Activated naive CD4-positive, alpha-beta T cell treated with anti-CD3 and anti-CD28 coated beads for 36 hours (primary cell): ENCODE data around the gene MSANTD2. TPM values are rescaled to one million over a fixed set of nuclear protein-coding genes. Genes with fewer than 3 reads are reported as not detected.
A peak's percentile ranks its signal among the peaks of the same experiment; 100 is the strongest.

Source experiments
- CTCF ChIA-PET: fragments of 350-600 bp; sonication (Branson Sonifier 250); formaldehyde crosslinking; loops from one replicate; lab custom pipeline; 2021; ENCODE audit warnings: antibody characterized with exemption; lab: Charles Lee
- DNase-seq: peaks from one replicate; pipeline ENCODE4 v3.0.0-alpha.2; 2020
- H3K27ac Mint-ChIP-seq: one replicate; pipeline ENCODE4 v1.8.0; 2021; ENCODE audit warnings: mild to moderate bottlenecking, mixed read lengths
- H3K27me3 Mint-ChIP-seq: one replicate; pipeline ENCODE4 v1.8.0; 2021; ENCODE audit warnings: low read depth, mixed read lengths
- H3K36me3 Mint-ChIP-seq: one replicate; pipeline ENCODE4 v1.8.0; 2021; ENCODE audit warnings: low read depth, mixed read lengths
- H3K4me1 Mint-ChIP-seq: one replicate; pipeline ENCODE4 v1.8.0; 2021; ENCODE audit warnings: low read depth, mixed read lengths
- H3K4me3 Mint-ChIP-seq: one replicate; pipeline ENCODE4 v1.8.0; 2021; ENCODE audit warnings: mild to moderate bottlenecking, moderate library complexity, mixed read lengths
- H3K9me3 Mint-ChIP-seq: one replicate; pipeline ENCODE4 v1.8.0; 2021; ENCODE audit warnings: mixed read lengths
- intact Hi-C: fragments of 100-400 bp; cut with micrococcal nuclease; formaldehyde crosslinking; loops from one replicate; pipeline ENCODE4 v1.15.1; 2023
- total RNA-seq, 2 experiments: library from RNA; stranded (reverse); gene quantifications; one replicate each; pipeline ENCODE4 v1.2.3, GENCODE V29; 2021

Gene MSANTD2
- total RNA-seq, 2 experiments from 2014 or later = 3.8 to 4.2 TPM

DNA sequence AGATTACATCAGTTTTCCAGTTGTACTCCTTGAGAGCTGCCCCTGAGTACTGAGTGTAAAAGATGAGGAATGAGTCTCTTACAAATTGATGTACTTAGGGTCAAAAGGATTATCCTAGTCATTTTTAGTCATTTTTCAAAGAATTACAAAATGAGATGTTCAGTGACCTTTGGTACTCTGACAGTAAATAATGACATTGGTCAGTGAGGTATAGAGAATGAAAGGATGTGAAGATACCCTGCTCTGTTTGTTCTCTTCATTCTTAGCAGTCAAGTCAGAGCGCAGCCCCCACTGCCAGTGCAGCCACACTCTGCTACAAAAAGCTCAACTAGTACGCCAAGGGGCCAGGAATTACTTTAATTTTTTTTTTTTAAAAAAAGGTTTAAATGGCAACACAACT is 34.0 kb downstream of the MSANTD2 start:
- intact Hi-C loops = no loop called here
- Mint-ChIP-seq H3K4me1 (peaks cover 7% of the 10 kb centered on the region), H3K9me3 (no peaks in the 10 kb centered on the region), H3K27ac (no peak overlapping the region), H3K27me3 (peaks cover 6% of the 10 kb centered on the region), H3K36me3 (peaks cover 3% of the 10 kb centered on the region), H3K4me3 (no peak overlapping the region)
- DNase-seq = no peak
- CTCF ChIA-PET = interaction anchor here (0.6 to 6.2 kb wide), 4 partner anchors 14 to 1059 kb away, joined by 3 to 83 read pairs (median 4); no protein-coding TSS in a partner anchor

DNA sequence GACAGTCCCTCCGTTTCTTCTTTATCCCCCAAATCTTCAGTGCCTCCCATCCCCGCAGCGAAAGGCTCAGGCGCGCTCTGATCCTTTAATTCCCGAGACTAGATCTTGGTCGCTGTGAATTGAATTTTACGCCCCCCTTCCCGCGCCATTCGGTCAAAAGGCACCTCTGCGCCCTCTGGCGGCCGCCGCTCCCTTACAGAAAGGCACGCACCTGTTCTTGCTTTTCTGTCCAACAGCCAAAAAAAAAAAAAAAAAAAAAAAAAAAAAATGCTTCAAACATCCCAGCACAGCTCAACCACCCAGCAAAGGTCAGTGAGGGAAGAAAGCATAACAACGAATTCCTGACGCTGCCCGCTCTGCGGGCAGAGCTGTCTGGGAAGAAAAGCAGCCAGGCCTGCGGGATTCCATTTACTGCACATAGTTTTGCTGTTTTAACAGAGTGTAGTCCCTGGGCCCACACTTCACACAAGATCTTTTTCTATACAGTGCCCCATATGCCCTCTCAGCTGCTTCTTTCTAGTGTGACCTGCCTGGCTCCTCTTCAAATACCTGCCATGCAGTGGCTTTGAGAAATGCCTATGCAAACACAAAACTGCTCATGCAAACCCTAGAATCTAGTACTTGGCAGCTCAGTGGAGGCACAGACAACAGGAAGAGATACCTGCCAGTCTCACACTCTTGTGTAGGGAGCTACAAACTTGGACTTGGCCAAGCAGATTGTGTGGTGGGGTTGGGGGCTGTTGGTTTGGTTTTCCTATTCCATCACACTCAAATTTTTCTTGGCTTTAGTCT is 36.9 kb downstream of the MSANTD2 start:
- Mint-ChIP-seq H3K27me3 (peaks cover 25% of the 10 kb centered on the region), H3K4me3 (peak overlapping the region; percentile 96), H3K27ac (no peak overlapping the region), H3K36me3 (peaks cover 2% of the 10 kb centered on the region), H3K9me3 (no peaks in the 10 kb centered on the region), H3K4me1 (peaks cover 28% of the 10 kb centered on the region)
- DNase-seq = peak; percentile 91
- CTCF ChIA-PET = interaction anchor here (0.5 to 6.2 kb wide), 25 partner anchors 8 to 167 kb away, joined by 3 to 83 read pairs (median 6); partner anchors contain the start of genes MSANTD2, SIAE and SPA17
- intact Hi-C loops = loop anchor here (1.0 kb wide), 7 partner anchors 17 to 119 kb away; partner anchors contain the start of genes SIAE and SPA17

DNA sequence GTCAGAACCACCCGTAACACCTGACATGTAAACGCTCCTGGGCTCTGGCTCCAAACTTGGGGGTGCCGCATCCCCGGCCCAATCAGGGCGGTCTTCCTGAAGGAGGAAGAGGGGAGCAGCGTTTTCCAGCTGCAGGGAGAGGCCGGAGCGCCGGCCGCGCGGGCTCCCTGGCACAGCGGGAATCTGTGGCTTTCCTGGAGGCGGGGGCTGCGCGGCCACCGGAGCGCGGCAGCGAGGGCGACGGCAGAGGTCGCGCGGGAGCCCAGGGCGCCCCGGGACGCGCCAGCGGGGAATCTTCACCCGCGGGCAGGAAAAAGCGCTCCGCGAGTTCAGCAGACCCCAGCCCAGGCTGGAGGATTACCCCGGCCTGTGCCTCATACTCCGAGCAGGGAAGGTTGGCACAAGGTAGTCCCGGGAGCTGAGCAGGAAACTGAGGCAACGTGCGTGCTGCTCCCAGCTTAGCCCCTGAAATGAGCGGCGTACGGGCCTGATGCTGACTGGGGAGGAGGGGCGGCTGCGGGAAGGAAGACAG is 37.5 kb downstream of the MSANTD2 start:
- intact Hi-C loops = loop anchor here (1.0 kb wide), 7 partner anchors 16 to 118 kb away; partner anchors contain the start of genes SIAE and SPA17
- peaks cover 31% of the 10 kb centered on the region for H3K27me3 Mint-ChIP-seq
- H3K4me3 Mint-ChIP-seq = peak overlapping the region; percentile 96
- no peaks in the 10 kb centered on the region for H3K9me3 Mint-ChIP-seq
- H3K4me1 Mint-ChIP-seq = peaks cover 30% of the 10 kb centered on the region
- H3K36me3 Mint-ChIP-seq = peaks cover 2% of the 10 kb centered on the region
- DNase-seq = peak; percentile 34
- CTCF ChIA-PET = interaction anchor here (0.7 to 6.2 kb wide), 20 partner anchors 9 to 168 kb away, joined by 3 to 83 read pairs (median 8); partner anchors contain the start of genes MSANTD2, SIAE and SPA17
- H3K27ac Mint-ChIP-seq = no peak overlapping the region

DNA sequence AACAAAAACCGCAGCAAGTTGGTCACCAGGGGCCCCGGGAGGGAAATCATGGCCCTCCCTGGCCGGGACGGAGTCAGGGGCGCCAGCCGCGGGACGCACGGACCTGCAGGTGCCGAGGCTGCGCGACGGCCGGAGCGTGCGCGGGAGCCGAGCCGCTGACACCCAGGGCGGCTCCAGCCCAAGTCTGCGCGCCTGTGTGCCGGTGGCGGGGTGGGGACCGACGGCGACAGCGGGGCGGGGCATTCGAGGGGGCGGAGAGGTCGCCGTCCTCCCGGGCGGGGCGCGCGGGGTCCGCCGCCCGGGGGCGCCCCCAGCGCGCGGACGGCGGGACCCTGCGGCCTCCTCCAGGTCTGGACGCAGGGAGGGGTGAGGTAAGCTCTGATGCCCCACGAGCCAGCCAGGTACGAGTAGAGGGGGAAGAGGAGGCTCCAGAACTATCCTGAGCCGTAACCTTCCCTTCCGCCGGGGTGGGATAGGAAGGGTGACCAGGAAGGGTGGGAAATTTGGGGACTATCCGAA is 38.0 kb downstream of the MSANTD2 start, which contains the start of gene ESAM:
Gene ESAM (minus strand): TSS at position 186 of the 519 bp plus-strand sequence. CDS start 136 bp downstream, at position 50.
- DNase-seq = peak; percentile 68
- H3K9me3 Mint-ChIP-seq = no peaks in the 10 kb centered on the region
- H3K27ac Mint-ChIP-seq = no peak within 1 kb of the TSS
- H3K4me3 Mint-ChIP-seq = peak within 1 kb of the TSS; percentile 96
- H3K27me3 Mint-ChIP-seq = peaks cover 35% of the 10 kb centered on the region
- CTCF ChIA-PET = interaction anchor here (0.5 to 6.2 kb wide), 19 partner anchors 10 to 118 kb away, joined by 3 to 83 read pairs (median 6); partner anchors contain the start of genes MSANTD2, SIAE and SPA17
- H3K36me3 Mint-ChIP-seq = peaks cover 2% of the 10 kb centered on the region
- intact Hi-C loops = no loop called here
- peaks cover 30% of the 10 kb centered on the region for H3K4me1 Mint-ChIP-seq

DNA sequence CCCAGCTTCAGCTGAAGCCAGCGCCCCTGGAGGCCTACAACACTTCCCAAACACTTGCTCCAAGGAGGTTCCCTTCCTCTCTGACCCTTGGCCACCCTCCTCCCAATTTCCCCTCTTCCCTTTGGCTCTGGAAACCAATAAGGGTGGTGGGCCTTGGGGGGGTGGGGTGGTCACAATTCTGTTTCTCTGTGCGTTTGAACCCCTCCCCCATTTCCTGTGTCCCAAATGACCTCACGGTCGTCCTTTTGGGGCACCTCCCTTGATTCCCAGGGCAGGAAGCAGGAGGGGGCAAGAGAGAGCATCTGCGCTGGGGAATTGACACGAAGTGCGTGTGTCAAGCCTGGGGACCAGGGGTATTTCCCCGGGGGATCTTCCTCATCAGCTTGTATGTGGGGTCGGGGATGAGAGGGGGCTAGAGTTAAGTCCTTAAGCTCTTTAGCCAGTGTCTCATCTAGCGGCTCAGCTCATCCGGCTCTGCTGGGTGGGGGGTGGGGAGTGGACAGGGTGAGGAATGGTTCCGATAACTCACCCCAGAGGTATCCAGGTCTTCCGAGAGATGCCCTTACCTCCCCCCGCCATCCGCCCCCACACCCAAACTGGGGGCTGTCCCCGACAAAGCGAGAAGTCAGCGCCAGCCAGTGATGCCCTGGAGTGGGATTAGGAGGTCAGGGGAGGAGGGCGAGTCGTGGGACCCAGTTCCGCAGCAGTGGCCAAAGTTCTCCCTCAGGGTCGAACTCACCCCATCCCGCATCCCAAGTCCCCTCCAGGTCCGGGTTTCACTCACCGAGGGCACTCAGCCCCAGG is 38.7 kb downstream of the MSANTD2 start:
- CTCF ChIA-PET = interaction anchor here (0.5 to 6.2 kb wide), 14 partner anchors 15 to 176 kb away, joined by 3 to 83 read pairs (median 4); partner anchors contain the start of gene MSANTD2
- Mint-ChIP-seq H3K9me3 (no peaks in the 10 kb centered on the region), H3K27me3 (peaks cover 37% of the 10 kb centered on the region), H3K36me3 (no peaks in the 10 kb centered on the region), H3K4me3 (peak overlapping the region; percentile 67), H3K4me1 (peaks cover 30% of the 10 kb centered on the region), H3K27ac (no peak overlapping the region)
- intact Hi-C loops = no loop called here
- DNase-seq = no peak

DNA sequence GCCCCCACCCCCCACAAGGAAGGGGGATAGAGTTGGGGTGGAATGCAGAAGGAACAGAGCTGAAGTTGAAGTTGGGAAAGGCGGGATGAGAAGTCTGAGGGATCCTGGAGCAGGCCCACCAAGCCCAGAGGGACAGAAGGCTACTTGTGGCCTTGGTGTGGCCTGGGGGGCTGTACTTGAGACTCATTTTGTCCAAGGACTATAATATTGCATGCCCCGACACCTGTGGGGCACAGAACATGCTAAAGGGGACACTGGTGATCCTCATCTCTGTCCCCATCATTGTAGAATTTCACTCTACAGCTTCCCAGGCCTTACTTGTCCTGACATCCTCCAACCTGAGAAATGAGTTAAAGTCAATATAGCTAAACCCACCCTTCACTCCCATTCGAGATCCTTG is 39.4 kb downstream of the MSANTD2 start:
- Mint-ChIP-seq H3K4me1 (peaks cover 30% of the 10 kb centered on the region), H3K4me3 (no peak overlapping the region), H3K27ac (no peak overlapping the region), H3K36me3 (no peaks in the 10 kb centered on the region), H3K9me3 (no peaks in the 10 kb centered on the region), H3K27me3 (peaks cover 44% of the 10 kb centered on the region)
- intact Hi-C loops = no loop called here
- CTCF ChIA-PET = interaction anchor here (0.7 to 4.8 kb wide), 7 partner anchors 15 to 106 kb away, joined by 3 to 26 read pairs (median 5); no protein-coding TSS in a partner anchor
- no peak for DNase-seq

DNA sequence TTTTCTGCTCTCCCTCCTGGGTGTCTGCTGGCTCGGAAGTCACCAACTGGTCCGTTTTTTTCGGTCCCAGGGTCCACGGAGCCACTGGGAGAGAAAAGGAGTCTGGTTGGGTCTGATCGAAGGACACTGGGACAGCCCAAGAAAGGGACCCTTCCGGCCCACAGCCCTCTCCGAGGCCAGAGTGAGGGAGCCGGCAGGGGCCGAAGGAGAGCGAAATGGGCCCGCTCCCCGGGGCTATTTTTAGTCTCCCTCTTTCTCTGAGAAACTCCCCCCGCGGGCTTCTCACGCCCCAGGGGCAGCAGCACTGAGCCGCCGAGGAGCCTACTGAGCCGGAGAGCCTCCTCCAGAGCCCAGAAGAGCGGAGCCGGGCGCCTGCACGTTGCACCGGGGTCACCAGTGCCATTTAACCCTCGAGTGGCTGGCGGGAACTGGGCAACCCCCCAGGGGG is 40.0 kb downstream of the MSANTD2 start:
- no peak overlapping the region for H3K27ac Mint-ChIP-seq
- CTCF ChIA-PET = interaction anchor here (1.0 to 2.2 kb wide), 3 partner anchors 14 to 73 kb away, joined by 3 to 13 read pairs (median 5); no protein-coding TSS in a partner anchor
- peaks cover 45% of the 10 kb centered on the region for H3K27me3 Mint-ChIP-seq
- peak overlapping the region; percentile 36 for H3K4me3 Mint-ChIP-seq
- peaks cover 30% of the 10 kb centered on the region for H3K4me1 Mint-ChIP-seq
- no peaks in the 10 kb centered on the region for H3K9me3 Mint-ChIP-seq
- no peaks in the 10 kb centered on the region for H3K36me3 Mint-ChIP-seq
- intact Hi-C loops = no loop called here
- DNase-seq = no peak

DNA sequence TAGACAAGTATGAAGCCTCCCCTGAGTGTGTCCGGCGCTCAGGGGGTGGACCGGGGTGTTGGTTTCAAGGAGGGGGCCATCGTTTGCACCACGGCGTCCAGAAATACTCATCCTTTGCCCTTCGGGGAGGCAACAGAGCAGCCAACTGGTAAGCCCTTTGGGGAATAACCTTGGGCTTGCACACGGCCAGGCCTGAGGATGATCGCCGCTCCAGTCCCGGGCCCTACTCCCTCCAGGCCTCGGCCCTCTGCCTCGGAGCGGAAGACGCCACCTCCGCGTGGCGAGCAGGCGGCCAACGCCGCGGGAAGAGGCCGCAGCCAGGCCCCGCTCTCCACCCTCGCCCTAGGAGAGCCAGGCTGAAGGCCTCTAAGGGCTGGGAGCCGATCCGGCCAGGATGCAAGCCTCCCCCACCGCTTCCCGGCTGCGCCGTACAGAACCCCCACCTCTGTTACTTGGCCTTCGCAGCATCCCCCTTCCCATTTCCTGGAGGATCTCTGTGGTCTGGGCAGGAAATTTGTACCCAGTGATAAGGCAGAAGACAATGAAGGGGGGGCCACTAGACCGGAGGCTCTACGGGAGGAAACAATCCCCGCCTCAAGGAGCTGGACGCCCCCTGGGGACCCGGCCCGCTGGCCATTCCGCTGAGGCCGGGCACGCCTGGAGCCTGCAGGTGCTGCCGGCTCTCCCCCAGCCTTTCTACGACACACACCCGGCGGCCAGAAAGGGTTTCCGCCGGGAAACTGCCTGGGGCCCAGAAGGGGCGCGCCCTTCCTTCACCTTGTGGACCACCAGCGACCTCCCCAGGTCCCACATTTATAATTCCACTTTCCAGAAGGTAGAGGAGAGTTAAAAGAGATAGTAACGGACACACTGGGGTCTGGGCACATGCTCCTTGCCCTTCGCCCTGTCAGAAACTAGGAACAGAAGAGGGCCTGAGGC is 40.7 kb downstream of the MSANTD2 start:
- peak overlapping the region; percentile 36 for H3K4me3 Mint-ChIP-seq
- no peak overlapping the region for H3K27ac Mint-ChIP-seq
- H3K36me3 Mint-ChIP-seq = no peaks in the 10 kb centered on the region
- peaks cover 30% of the 10 kb centered on the region for H3K4me1 Mint-ChIP-seq
- H3K27me3 Mint-ChIP-seq = peaks cover 45% of the 10 kb centered on the region
- no peak for DNase-seq
- CTCF ChIA-PET = interaction anchor here (1.0 to 2.2 kb wide), 9 partner anchors 9 to 116 kb away, joined by 3 to 14 read pairs (median 7); no protein-coding TSS in a partner anchor
- intact Hi-C loops = loop anchor here (10.0 kb wide), 1 partner anchor 645 kb away; the partner anchor contains the start of gene VWA5A
- H3K9me3 Mint-ChIP-seq = no peaks in the 10 kb centered on the region

DNA sequence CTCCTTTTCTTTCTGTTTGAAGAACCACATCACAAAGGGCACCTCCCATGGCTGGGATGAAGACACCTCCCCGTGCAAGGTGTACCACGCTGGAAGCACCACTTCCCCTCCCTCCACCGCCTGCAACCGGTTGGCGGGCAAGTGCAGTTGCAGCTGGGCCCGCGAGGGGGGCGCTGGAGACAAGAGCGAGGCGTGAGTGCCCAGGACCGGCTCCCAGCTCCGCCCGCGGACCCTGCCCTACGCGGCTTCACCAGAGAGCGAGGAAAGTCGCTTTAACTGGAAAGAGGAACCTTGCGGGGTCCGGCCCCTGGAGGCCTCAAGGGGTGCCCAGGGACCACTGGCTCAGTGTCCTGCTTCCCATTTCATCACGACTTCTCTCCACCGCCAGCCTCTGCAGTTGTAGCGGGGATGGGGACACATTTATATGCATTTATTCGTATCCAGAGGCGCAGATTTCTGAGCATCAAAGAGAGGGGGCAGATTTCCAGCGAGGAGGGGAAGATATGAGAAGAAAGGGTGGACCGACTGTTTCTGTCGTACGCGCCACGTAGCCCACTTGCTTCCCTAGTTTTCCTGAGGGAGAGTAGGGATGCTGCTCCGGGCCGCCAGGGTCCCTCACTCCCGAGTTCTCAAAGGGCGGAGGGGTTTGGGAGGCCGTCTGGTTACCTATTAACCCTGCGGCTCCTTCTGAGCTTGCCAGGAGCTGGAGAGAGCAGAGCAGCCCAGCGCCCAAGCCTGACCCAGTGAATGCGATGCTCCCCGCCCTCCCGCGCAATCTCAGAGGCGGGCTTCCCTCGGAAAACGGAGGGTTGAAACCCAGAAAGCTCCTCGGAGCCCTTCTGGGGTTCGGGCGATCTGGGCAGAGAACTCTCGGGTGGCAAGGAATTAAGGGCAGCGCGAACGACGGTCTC is 41.6 kb downstream of the MSANTD2 start:
- CTCF ChIA-PET = interaction anchor here (1.0 to 2.7 kb wide), 13 partner anchors 10 to 136 kb away, joined by 3 to 21 read pairs (median 5); partner anchors contain the start of gene TBRG1
- DNase-seq = peak; percentile 80
- Mint-ChIP-seq H3K36me3 (no peaks in the 10 kb centered on the region), H3K9me3 (no peaks in the 10 kb centered on the region), H3K4me1 (peaks cover 30% of the 10 kb centered on the region), H3K27me3 (peaks cover 45% of the 10 kb centered on the region), H3K4me3 (peak overlapping the region; percentile 56), H3K27ac (no peak overlapping the region)
- intact Hi-C loops = loop anchor here (1.0 to 10.0 kb wide), 3 partner anchors 12 to 644 kb away; partner anchors contain the start of gene VWA5A
